GM23338 (cell line): ENCODE measurements around the gene ARHGAP32.

Source experiments
- CREB1 ChIP-seq: fragments of 250-450 bp; sonication (Bioruptor Pico); IDR thresholded peaks from 2 replicates; pipeline ENCODE4 v1.5.0; 2020; ENCODE audit warnings: low read depth, mild to moderate bottlenecking, moderate library complexity
- CTCF ChIP-seq, 2 experiments: fragments of 200-600 bp in 1 of 2; sonication (generic) in 1 of 2; conservative IDR thresholded peaks; 2 replicates each; pipeline versions ENCODE4 v1.5.1 to v1.6.1; 2016 to 2017; ENCODE audit warnings: antibody characterized with exemption in 2 of 2, low read depth in 2 of 2, mild to moderate bottlenecking in 2 of 2, moderate library complexity in 1 of 2
- EZH2 ChIP-seq: fragments of 200-600 bp; sonication (generic); IDR thresholded peaks from one replicate; pipeline ENCODE4 v1.8.0; 2017; ENCODE audit warnings: antibody characterized with exemption, mild to moderate bottlenecking, low read depth; ENCODE audit not compliant: unreplicated experiment

GRCh38 chr11:128931066-128931465 lies 261.1 kb downstream of the ARHGAP32 start:
- TF ChIP-seq CTCF (conservative IDR thresholded peaks at IDR 0.05; ENCODE audit: low read depth in 2 of 2): no peak
- no peak for TF ChIP-seq EZH2
- TF ChIP-seq CREB1 (CRISPR knock-in tag): no peak
